IMR-90 (cell line): ENCODE data around the gene PHF21A. TPM values are rescaled to one million over a fixed set of nuclear protein-coding genes. Genes with fewer than 3 reads are reported as not detected.

Experiments
- ATAC-seq: fragments of 200-7000 bp; cut with Tn5 transposase; 2 replicates; pipeline ENCODE4 v1.9.1; 2020; ENCODE audit warnings: low read depth, mild to moderate bottlenecking, moderate library complexity
- BruUV-seq: library from RNA; stranded (reverse); fragments of 400-500 nt; replicated peaks from 2 replicates; lab custom pipeline; 2021; lab: Mats Ljungman, UMichigan
- CTCF ChIA-PET: fragments of 300-600 bp; formaldehyde crosslinking; extraction: SDS; loops from one replicate; lab custom pipeline; 2021; ENCODE audit warnings: antibody characterized with exemption; lab: Yijun Ruan, JAX
- POLR2A ChIA-PET: fragments of 300-600 bp; sonication (Branson Sonifier 250); formaldehyde crosslinking; loops from one replicate; lab custom pipeline; 2022; ENCODE audit warnings: antibody characterized with exemption; ENCODE audit not compliant: unreplicated experiment; lab: Charles Lee
- DNase-seq: peaks from one replicate; pipeline ENCODE4 v3.0.0; 2013
- H2AFZ ChIP-seq: replicated peaks from 2 replicates; pipeline ENCODE3; 2013; ENCODE audit warnings: low read length, mild to moderate bottlenecking; ENCODE audit not compliant: poor library complexity
- H2AK5ac ChIP-seq: 2 replicates; pipeline ENCODE4 v1.6.1; 2013; ENCODE audit warnings: low read depth, low read length, inconsistent platforms
- H2AK9ac ChIP-seq: replicated peaks from 2 replicates; pipeline ENCODE3; 2013; ENCODE audit warnings: mild to moderate bottlenecking, low read depth, low read length, moderate library complexity; ENCODE audit not compliant: poor library complexity
- H2BK120ac ChIP-seq: 2 replicates; pipeline ENCODE4 v1.6.1; 2013; ENCODE audit warnings: low read depth, low read length, inconsistent platforms
- H2BK15ac ChIP-seq: 3 replicates; pipeline ENCODE4 v1.6.1; 2013; ENCODE audit warnings: low read depth, low read length, inconsistent platforms
- H2BK20ac ChIP-seq: 2 replicates; pipeline ENCODE4 v1.6.1; 2013; ENCODE audit warnings: low read depth, mild to moderate bottlenecking, inconsistent platforms, low read length, moderate library complexity
- H2BK5ac ChIP-seq: 2 replicates; pipeline ENCODE4 v1.6.1; 2013; ENCODE audit warnings: mild to moderate bottlenecking, low read depth, low read length, inconsistent platforms; ENCODE audit not compliant: poor library complexity, severe bottlenecking
- H3K14ac ChIP-seq: replicated peaks from 2 replicates; pipeline ENCODE4 v1.6.1; 2013; ENCODE audit warnings: low read depth, low read length, inconsistent platforms
- H3K18ac ChIP-seq: 2 replicates; pipeline ENCODE4 v1.6.1; 2013; ENCODE audit warnings: low read depth, low read length, control low read depth
- H3K23ac ChIP-seq: 2 replicates; pipeline ENCODE4 v1.6.1; 2013; ENCODE audit warnings: low read depth, low read length, inconsistent platforms
- H3K27ac ChIP-seq: 2 replicates; pipeline ENCODE4 v1.5.1; 2013; ENCODE audit warnings: mild to moderate bottlenecking, control low read depth, low read length; ENCODE audit not compliant: insufficient read depth
- H3K27me3 ChIP-seq: 2 replicates; pipeline ENCODE4 v1.6.1; 2013; ENCODE audit warnings: low read length; ENCODE audit not compliant: control insufficient read depth, insufficient read depth
- H3K36me3 ChIP-seq: 2 replicates; pipeline ENCODE4 v1.6.1; 2013; ENCODE audit warnings: low read length, mixed read lengths; ENCODE audit not compliant: control insufficient read depth, insufficient read depth
- H3K4ac ChIP-seq: 2 replicates; pipeline ENCODE4 v1.6.1; 2013; ENCODE audit warnings: low read depth, low read length, inconsistent platforms
- H3K4me1 ChIP-seq: 2 replicates; pipeline ENCODE4 v1.6.1; 2013; ENCODE audit warnings: low read length, mixed read lengths; ENCODE audit not compliant: control insufficient read depth, insufficient read depth
- H3K4me2 ChIP-seq: 2 replicates; pipeline ENCODE4 v1.6.1; 2013; ENCODE audit warnings: low read depth, mild to moderate bottlenecking, control low read depth, low read length, moderate library complexity
- H3K4me3 ChIP-seq: 2 replicates; pipeline ENCODE4 v1.5.1; 2013; ENCODE audit warnings: low read depth, mild to moderate bottlenecking, control low read depth, low read length, moderate library complexity; ENCODE audit not compliant: insufficient read depth
- H3K56ac ChIP-seq: 2 replicates; pipeline ENCODE4 v1.6.1; 2013; ENCODE audit warnings: low read length, inconsistent platforms; ENCODE audit not compliant: insufficient read depth; ENCODE audit errors: extremely low read depth
- H3K79me1 ChIP-seq, 2 experiments: 2 replicates each; pipeline ENCODE4 v1.6.1; 2013; ENCODE audit warnings: low read length in 2 of 2, inconsistent platforms in 1 of 2, low read depth in 1 of 2
- H3K9ac ChIP-seq: 2 replicates; pipeline ENCODE4 v1.6.1; 2013; ENCODE audit warnings: low read depth, low read length, control low read depth
- H3K9me1 ChIP-seq: 2 replicates; pipeline ENCODE4 v1.6.1; 2013; ENCODE audit warnings: low read length, inconsistent platforms; ENCODE audit not compliant: insufficient read depth
- H3K9me3 ChIP-seq: 2 replicates; pipeline ENCODE4 v1.6.1; 2013; ENCODE audit warnings: low read length; ENCODE audit not compliant: control insufficient read depth, insufficient read depth
- H4K20me1 ChIP-seq: 2 replicates; pipeline ENCODE4 v1.6.1; 2013; ENCODE audit warnings: low read length, inconsistent platforms; ENCODE audit not compliant: insufficient read depth
- H4K5ac ChIP-seq: 2 replicates; pipeline ENCODE4 v1.6.1; 2013; ENCODE audit warnings: mild to moderate bottlenecking, low read depth, low read length, control low read depth
- H4K8ac ChIP-seq, 2 experiments: 2 replicates each; pipeline ENCODE4 v1.6.1; 2013; ENCODE audit warnings: low read depth in 2 of 2, low read length in 2 of 2, control low read depth in 1 of 2, inconsistent platforms in 1 of 2
- H4K91ac ChIP-seq: 2 replicates; pipeline ENCODE4 v1.6.1; 2013; ENCODE audit warnings: low read depth, low read length, inconsistent platforms; ENCODE audit not compliant: insufficient read depth
- BHLHE40 ChIP-seq: fragments of 150-350 bp; IDR thresholded peaks from 2 replicates; pipeline ENCODE4 v1.6.1; 2016; ENCODE audit warnings: mild to moderate bottlenecking, low read depth, low read length
- CEBPB ChIP-seq: IDR thresholded peaks from 2 replicates; pipeline ENCODE4 v1.6.1; 2012; ENCODE audit warnings: low read depth, low read length, improper control_type of control experiment
- CTCF ChIP-seq: conservative IDR thresholded peaks from 2 replicates; pipeline ENCODE4 v1.5.1; 2012; ENCODE audit warnings: mild to moderate bottlenecking, low read depth, low read length, improper control_type of control experiment
- FOS ChIP-seq: fragments of 150-350 bp; IDR thresholded peaks from 2 replicates; pipeline ENCODE4 v1.6.1; 2016; ENCODE audit warnings: low read depth, low read length
- MAFK ChIP-seq: IDR thresholded peaks from 2 replicates; pipeline ENCODE4 v1.6.1; 2012; ENCODE audit warnings: low read depth, low read length, improper control_type of control experiment
- MAZ ChIP-seq: IDR thresholded peaks from 2 replicates; pipeline ENCODE4 v1.6.1; 2012; ENCODE audit warnings: low read depth, mild to moderate bottlenecking, low read length, improper control_type of control experiment, moderate library complexity, borderline replicate concordance
- MXI1 ChIP-seq: IDR thresholded peaks from 2 replicates; pipeline ENCODE4 v1.6.1; 2012; ENCODE audit warnings: low read depth, mild to moderate bottlenecking, low read length, moderate library complexity, borderline replicate concordance
- NFE2L2 ChIP-seq: fragments of 150-350 bp; IDR thresholded peaks from 2 replicates; pipeline ENCODE4 v1.6.1; 2016; ENCODE audit warnings: low read depth, mild to moderate bottlenecking, low read length
- POLR2A ChIP-seq: IDR thresholded peaks from 2 replicates; pipeline ENCODE4 v1.6.1; 2012; ENCODE audit warnings: mild to moderate bottlenecking, low read depth, low read length
- RAD21 ChIP-seq: IDR thresholded peaks from 2 replicates; pipeline ENCODE4 v1.6.1; 2012; ENCODE audit warnings: low read length, improper control_type of control experiment
- RCOR1 ChIP-seq: IDR thresholded peaks from 2 replicates; pipeline ENCODE4 v1.6.1; 2012; ENCODE audit warnings: mild to moderate bottlenecking, low read length, improper control_type of control experiment; ENCODE audit not compliant: insufficient replicate concordance
- RFX5 ChIP-seq: IDR thresholded peaks from 2 replicates; pipeline ENCODE4 v1.8.0; 2012; ENCODE audit warnings: low read depth, mild to moderate bottlenecking, low read length, moderate library complexity
- SMC3 ChIP-seq: fragments of 150-350 bp; IDR thresholded peaks from 2 replicates; pipeline ENCODE4 v1.6.1; 2016; ENCODE audit warnings: low read depth, mild to moderate bottlenecking, antibody characterized with exemption, low read length, moderate library complexity
- WGBS, 2 experiments: methylation state at CpG; one replicate each; pipeline versions ENCODE4 v1.1.5 to v1.1.7; 2013; ENCODE audit warnings: missing lambda C conversion rate in 2 of 2; ENCODE audit not compliant: insufficient read length in 1 of 2; ENCODE audit errors: extremely low coverage in 2 of 2; 5-methylcytosine and 5-hydroxymethylcytosine counted together
- dilution Hi-C: fragments of 300-500 bp; cut with HindIII; formaldehyde crosslinking; loops from one replicate; pipeline ENCODE4 v1.14.3; 2018; ENCODE audit warnings: low sequenced_read_pairs; ENCODE audit not compliant: unreplicated experiment
- in situ Hi-C: fragments of 300-500 bp; cut with MboI; formaldehyde crosslinking; loops from 3 replicates; pipeline ENCODE4 v1.14.3; 2019; ENCODE audit warnings: low sequenced_read_pairs, inconsistent platforms, mixed read lengths
- intact Hi-C: fragments of 100-400 bp; cut with micrococcal nuclease; formaldehyde crosslinking; loops from 2 replicates; pipeline ENCODE4 v1.10.0; 2022
- polyA plus RNA-seq, 3 experiments: library from polyadenylated mRNA; depleted of rRNA; stranded (reverse); fragments of >200 nt; gene quantifications; 2 replicates each; pipeline ENCODE4 v1.2.3, GENCODE V29; 2012; ENCODE audit warnings: low replicate concordance in 1 of 3
- total RNA-seq: library from RNA; depleted of rRNA; stranded (reverse); fragments of >200 nt; gene quantifications from 2 replicates; pipeline ENCODE4 v1.2.3, GENCODE V29; 2012
- TF ChIP-seq, protein P1 (sequence below): fragments of 150-350 bp; IDR thresholded peaks from 2 replicates; pipeline ENCODE4 v1.6.1; 2017; ENCODE audit warnings: mild to moderate bottlenecking, antibody characterized with exemption, low read length, low read depth
- TF ChIP-seq, protein P2 (sequence below): fragments of 150-350 bp; IDR thresholded peaks from 2 replicates; pipeline ENCODE4 v1.6.1; 2016; ENCODE audit warnings: low read depth, mild to moderate bottlenecking, low read length, moderate library complexity, borderline replicate concordance

Gene PHF21A
- total and polyA plus RNA-seq, 2 of the 4 experiments (the other 2 are of a cell fraction): 9.0 to 20.6 TPM

DNA sequence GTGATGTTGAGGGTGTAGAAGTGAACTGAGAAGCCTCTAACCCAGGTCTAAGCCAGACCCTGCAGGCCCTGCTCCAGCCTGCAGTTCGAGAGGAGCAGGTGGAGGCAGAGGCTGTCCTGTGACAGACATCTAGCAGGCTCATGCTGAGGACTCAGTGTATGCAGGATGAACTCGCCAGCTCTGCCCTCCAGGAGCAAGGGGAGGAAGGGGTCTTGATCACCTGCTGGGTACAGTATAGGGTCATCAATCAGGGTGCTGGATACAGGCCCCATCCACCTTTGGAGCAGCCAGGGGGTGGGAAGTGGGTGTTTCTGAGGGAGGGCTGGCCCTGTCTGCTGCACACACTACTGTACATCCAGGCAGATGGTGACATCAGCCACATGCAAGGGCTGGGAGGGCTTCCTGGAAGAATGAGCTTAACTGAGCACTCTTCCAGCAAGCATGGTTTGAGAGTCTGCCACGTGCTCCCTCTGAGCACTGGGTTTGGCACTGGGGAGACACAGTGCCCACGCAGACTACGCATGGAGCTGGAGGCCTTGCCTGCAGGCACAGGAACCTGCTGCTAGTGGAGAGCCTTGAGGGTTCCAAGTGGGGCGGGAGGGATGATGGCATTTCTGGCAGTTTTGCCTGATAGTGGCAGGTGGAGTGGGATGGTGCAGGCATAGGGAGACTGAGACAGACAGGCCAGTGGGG, 226.6 kb downstream of the PHF21A start:
- CTCF ChIA-PET: no interaction called here
- Histone ChIP-seq H4K5ac (no peak overlapping the region), H2BK120ac (no peak overlapping the region), H3K56ac (no peak overlapping the region), H2BK20ac (no peak overlapping the region), H4K91ac (no peak overlapping the region), H3K9ac (no peak overlapping the region), H2AFZ (no peak overlapping the region), H4K20me1 (peaks cover 5% of the 10 kb centered on the region; the same call in 1 of the 2 replicates), H3K4ac (no peak overlapping the region), H4K8ac (no peak overlapping the region), H2AK9ac (no peak overlapping the region), H3K27me3 (peaks cover 49% of the 10 kb centered on the region), H3K18ac (no peak overlapping the region), H2AK5ac (no peak overlapping the region), H2BK15ac (no peak overlapping the region), H3K4me2 (no peak overlapping the region), H3K9me3 (no peaks in the 10 kb centered on the region), H3K79me1 (no peaks in the 10 kb centered on the region), H3K4me3 (no peak overlapping the region), H3K23ac (no peak overlapping the region), H3K14ac (no peak overlapping the region), H3K36me3 (no peaks in the 10 kb centered on the region), H3K4me1 (no peaks in the 10 kb centered on the region), H3K27ac (no peak overlapping the region), H2BK5ac (no peak overlapping the region), H3K9me1 (no peaks in the 10 kb centered on the region; the same call in 1 of the 2 replicates)
- WGBS, 2 experiments: 21% methylated on average over 3 of the region's 6 CpGs; no CpG with 5 or more reads in 1 of the 2 experiments
- in situ Hi-C loops: no loop called here
- POLR2A ChIA-PET: no interaction called here
- DNase-seq (no peak), ATAC-seq (no peak)
- intact Hi-C loops: no loop called here
- TF ChIP-seq CTCF (no peak), RFX5 (no peak), FOS (no peak), MXI1 (no peak), RCOR1 (no peak), POLR2A (no peak), MAFK (no peak), NFE2L2 (no peak), RAD21 (no peak), CEBPB (no peak), BHLHE40 (no peak), SMC3 (no peak), MAZ (no peak)
- TF ChIP-seq, protein P1, sequence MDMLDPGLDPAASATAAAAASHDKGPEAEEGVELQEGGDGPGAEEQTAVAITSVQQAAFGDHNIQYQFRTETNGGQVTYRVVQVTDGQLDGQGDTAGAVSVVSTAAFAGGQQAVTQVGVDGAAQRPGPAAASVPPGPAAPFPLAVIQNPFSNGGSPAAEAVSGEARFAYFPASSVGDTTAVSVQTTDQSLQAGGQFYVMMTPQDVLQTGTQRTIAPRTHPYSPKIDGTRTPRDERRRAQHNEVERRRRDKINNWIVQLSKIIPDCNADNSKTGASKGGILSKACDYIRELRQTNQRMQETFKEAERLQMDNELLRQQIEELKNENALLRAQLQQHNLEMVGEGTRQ: no peak
- TF ChIP-seq, protein P2, sequence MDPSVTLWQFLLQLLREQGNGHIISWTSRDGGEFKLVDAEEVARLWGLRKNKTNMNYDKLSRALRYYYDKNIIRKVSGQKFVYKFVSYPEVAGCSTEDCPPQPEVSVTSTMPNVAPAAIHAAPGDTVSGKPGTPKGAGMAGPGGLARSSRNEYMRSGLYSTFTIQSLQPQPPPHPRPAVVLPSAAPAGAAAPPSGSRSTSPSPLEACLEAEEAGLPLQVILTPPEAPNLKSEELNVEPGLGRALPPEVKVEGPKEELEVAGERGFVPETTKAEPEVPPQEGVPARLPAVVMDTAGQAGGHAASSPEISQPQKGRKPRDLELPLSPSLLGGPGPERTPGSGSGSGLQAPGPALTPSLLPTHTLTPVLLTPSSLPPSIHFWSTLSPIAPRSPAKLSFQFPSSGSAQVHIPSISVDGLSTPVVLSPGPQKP: no peak
- dilution Hi-C loops: no loop called here
- BruUV-seq: no TSS peak
